Keratinocyte (primary cell): ENCODE measurements around the gene CAD. TPM values are rescaled to one million over a fixed set of nuclear protein-coding genes. Genes with fewer than 3 reads are reported as not detected.

ENCODE experiments used
- DNase-seq: peaks from one replicate; pipeline ENCODE4 v3.0.0-alpha.2; 2011; ENCODE audit warnings: low read depth, missing footprints, low spot score
- FAIRE-seq: peaks from 2 replicates; lab custom pipeline; 2011; peaks lifted over from hg19 to GRCh38; lab: Jason Lieb, UNC
- H2AFZ ChIP-seq: 2 replicates; pipeline ENCODE4 v1.6.0; 2012; ENCODE audit warnings: low read length, control low read depth, inconsistent platforms; ENCODE audit not compliant: control insufficient read depth
- H3K27ac ChIP-seq: 2 replicates; pipeline ENCODE4 v1.5.1; 2011; ENCODE audit warnings: low read length; ENCODE audit not compliant: control insufficient read depth, insufficient read depth
- H3K27me3 ChIP-seq: 3 replicates; pipeline ENCODE4 v1.6.0; 2011; ENCODE audit warnings: low read length; ENCODE audit not compliant: control insufficient read depth, insufficient read depth; ENCODE audit errors: extremely low read depth
- H3K36me3 ChIP-seq, 2 experiments: 2 replicates in 1 of 2; 3 replicates in 1 of 2; pipeline ENCODE4 v1.5.1; 2011; ENCODE audit warnings: low read length in 2 of 2, mild to moderate bottlenecking in 1 of 2; ENCODE audit not compliant: control insufficient read depth in 2 of 2, insufficient read depth in 2 of 2; ENCODE audit errors: extremely low read depth in 1 of 2
- H3K4me1 ChIP-seq: 3 replicates; pipeline ENCODE4 v1.5.1; 2011; ENCODE audit warnings: low read length; ENCODE audit not compliant: control insufficient read depth, insufficient read depth; ENCODE audit errors: extremely low read depth
- H3K4me2 ChIP-seq: 3 replicates; pipeline ENCODE4 v1.6.0; 2011; ENCODE audit warnings: low read depth, low read length; ENCODE audit not compliant: control insufficient read depth, insufficient read depth; ENCODE audit errors: extremely low read depth
- H3K4me3 ChIP-seq, 3 experiments: fragments of 200-600 bp in 1 of 3; sonication (generic) in 1 of 3; 2 replicates in 2 of 3; 3 replicates in 1 of 3; pipeline ENCODE4 v1.5.1; 2011 to 2016; ENCODE audit warnings: low read length in 3 of 3, mild to moderate bottlenecking in 3 of 3, control low read depth in 2 of 3, inconsistent platforms in 1 of 3, low read depth in 1 of 3, mixed read lengths in 1 of 3, mixed run types in 1 of 3, moderate library complexity in 1 of 3; ENCODE audit not compliant: control insufficient read depth in 2 of 3, insufficient read depth in 2 of 3; ENCODE audit errors: extremely low read depth in 1 of 3
- H3K79me2 ChIP-seq: 2 replicates; pipeline ENCODE4 v1.6.0; 2012; ENCODE audit warnings: low read length; ENCODE audit not compliant: control insufficient read depth, insufficient read depth
- H3K9ac ChIP-seq: 3 replicates; pipeline ENCODE4 v1.6.0; 2011; ENCODE audit warnings: low read length; ENCODE audit not compliant: control insufficient read depth, insufficient read depth; ENCODE audit errors: extremely low read depth
- H3K9me1 ChIP-seq: 3 replicates; pipeline ENCODE4 v1.6.0; 2011; ENCODE audit warnings: low read length; ENCODE audit not compliant: control insufficient read depth, insufficient read depth; ENCODE audit errors: extremely low read depth
- H3K9me3 ChIP-seq: 2 replicates; pipeline ENCODE4 v1.5.1; 2012; ENCODE audit warnings: low read depth, low read length; ENCODE audit not compliant: control insufficient read depth
- H4K20me1 ChIP-seq: 3 replicates; pipeline ENCODE4 v1.6.0; 2011; ENCODE audit warnings: low read length; ENCODE audit not compliant: control insufficient read depth, insufficient read depth; ENCODE audit errors: extremely low read depth
- EZH2 ChIP-seq: IDR thresholded peaks from one replicate; pipeline ENCODE4 v1.6.1; 2012; ENCODE audit warnings: inconsistent platforms, mild to moderate bottlenecking, low read length, moderate library complexity
- dilution Hi-C: fragments of 300-500 bp; cut with MboI; formaldehyde crosslinking; loops from one replicate; pipeline ENCODE4 v1.7.0; 2020; ENCODE audit warnings: low sequenced_read_pairs; ENCODE audit not compliant: extremely low pct_ligation_motif_present
- polyA plus RNA-seq, 5 experiments: library from polyadenylated mRNA; depleted of rRNA in 3 of 5; stranded (reverse) in 3 of 5; stranded (forward) in 1 of 5; unstranded in 1 of 5; fragments of >200 nt; gene quantifications; 1 replicate in 1 of 5; 2 replicates in 3 of 5; 3 replicates in 1 of 5; pipeline versions ENCODE4 v1.2.1 to v1.2.3, GENCODE V29; 2011 to 2012; ENCODE audit warnings: missing spikeins in 2 of 5, low read depth in 1 of 5, low replicate concordance in 1 of 5
- TF ChIP-seq, protein P1 (sequence below), 3 experiments: IDR thresholded peaks in 1 of 3; conservative IDR thresholded peaks in 1 of 3; optimal IDR thresholded peaks in 1 of 3; 2 replicates in 2 of 3; 3 replicates in 1 of 3; pipeline versions ENCODE3 to v1.5.1; 2011; ENCODE audit warnings: low read length in 3 of 3, mild to moderate bottlenecking in 3 of 3, moderate library complexity in 2 of 3, control low read depth in 1 of 3, inconsistent platforms in 1 of 3; ENCODE audit not compliant: insufficient read depth in 2 of 3; ENCODE audit errors: extremely low read depth in 1 of 3

CAD gene
- polyA plus RNA-seq, 1 donor (not counting 4 experiments of a cell fraction or from before 2014, with no cell fraction given), result 21.0 TPM

DNA sequence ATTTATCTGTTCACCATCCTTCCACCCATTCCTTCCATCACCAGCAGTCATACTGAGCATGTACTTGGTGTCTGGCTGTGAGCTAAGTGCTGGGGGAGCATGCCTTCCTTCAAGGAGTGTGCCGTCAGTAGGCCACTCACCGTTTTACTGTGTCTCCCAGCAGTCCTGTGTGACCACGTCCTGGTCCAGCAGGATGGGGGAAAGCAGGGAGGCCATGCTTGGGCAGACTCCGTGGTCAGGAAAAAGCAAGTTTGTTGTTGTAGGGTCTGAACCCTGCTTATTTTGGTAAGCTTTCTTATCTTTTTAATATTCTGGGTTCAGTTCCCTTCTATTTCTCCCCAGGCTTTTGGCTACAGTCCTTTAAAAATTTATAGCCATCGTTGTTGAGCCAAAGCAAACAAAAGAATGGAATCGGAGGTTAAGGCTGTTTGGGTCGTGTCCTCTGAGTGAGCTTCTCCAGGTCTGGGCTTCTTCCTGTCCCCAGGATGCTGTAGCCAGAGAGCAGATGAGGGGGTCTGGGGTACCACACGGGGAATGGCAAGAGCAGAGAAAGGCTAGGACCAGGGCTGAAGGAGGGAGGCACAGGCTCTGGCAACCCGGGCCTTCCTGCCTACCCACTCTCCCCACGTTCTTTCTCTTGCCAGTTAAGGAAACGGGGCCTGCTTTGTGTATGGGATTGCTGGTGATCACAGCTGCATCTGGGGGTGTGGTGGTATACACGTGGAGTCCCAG lies 32.2 kb downstream of the CAD start:
- no peak overlapping the region for H3K4me2 ChIP-seq
- dilution Hi-C loops, result no loop called here
- no peaks in the 10 kb centered on the region for H3K9me1 ChIP-seq
- no peak overlapping the region for H3K27ac ChIP-seq
- DNase-seq (no peak), FAIRE-seq (no peak)
- H3K4me3 ChIP-seq, result no peak overlapping the region
- H3K27me3 ChIP-seq, result peaks cover 14% of the 10 kb centered on the region
- H2AFZ ChIP-seq, result no peak overlapping the region
- no peaks in the 10 kb centered on the region for H3K9me3 ChIP-seq
- H4K20me1 ChIP-seq, result no peaks in the 10 kb centered on the region
- H3K9ac ChIP-seq, result no peak overlapping the region
- H3K36me3 ChIP-seq, result peaks cover 3% of the 10 kb centered on the region in 2 experiments
- no peaks in the 10 kb centered on the region for H3K79me2 ChIP-seq
- H3K4me1 ChIP-seq, result no peaks in the 10 kb centered on the region
- no peak for TF ChIP-seq EZH2
- TF ChIP-seq, protein P1, sequence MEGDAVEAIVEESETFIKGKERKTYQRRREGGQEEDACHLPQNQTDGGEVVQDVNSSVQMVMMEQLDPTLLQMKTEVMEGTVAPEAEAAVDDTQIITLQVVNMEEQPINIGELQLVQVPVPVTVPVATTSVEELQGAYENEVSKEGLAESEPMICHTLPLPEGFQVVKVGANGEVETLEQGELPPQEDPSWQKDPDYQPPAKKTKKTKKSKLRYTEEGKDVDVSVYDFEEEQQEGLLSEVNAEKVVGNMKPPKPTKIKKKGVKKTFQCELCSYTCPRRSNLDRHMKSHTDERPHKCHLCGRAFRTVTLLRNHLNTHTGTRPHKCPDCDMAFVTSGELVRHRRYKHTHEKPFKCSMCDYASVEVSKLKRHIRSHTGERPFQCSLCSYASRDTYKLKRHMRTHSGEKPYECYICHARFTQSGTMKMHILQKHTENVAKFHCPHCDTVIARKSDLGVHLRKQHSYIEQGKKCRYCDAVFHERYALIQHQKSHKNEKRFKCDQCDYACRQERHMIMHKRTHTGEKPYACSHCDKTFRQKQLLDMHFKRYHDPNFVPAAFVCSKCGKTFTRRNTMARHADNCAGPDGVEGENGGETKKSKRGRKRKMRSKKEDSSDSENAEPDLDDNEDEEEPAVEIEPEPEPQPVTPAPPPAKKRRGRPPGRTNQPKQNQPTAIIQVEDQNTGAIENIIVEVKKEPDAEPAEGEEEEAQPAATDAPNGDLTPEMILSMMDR (optimal IDR thresholded peaks at IDR 0.05 in 1 of 3, IDR thresholded peaks at IDR 0.05 in 1 of 3, conservative IDR thresholded peaks at IDR 0.05 in 1 of 3; ENCODE audit: extremely low read depth in 1 of 3, insufficient read depth in 2 of 3, low read length in 3 of 3), result no peak

DNA sequence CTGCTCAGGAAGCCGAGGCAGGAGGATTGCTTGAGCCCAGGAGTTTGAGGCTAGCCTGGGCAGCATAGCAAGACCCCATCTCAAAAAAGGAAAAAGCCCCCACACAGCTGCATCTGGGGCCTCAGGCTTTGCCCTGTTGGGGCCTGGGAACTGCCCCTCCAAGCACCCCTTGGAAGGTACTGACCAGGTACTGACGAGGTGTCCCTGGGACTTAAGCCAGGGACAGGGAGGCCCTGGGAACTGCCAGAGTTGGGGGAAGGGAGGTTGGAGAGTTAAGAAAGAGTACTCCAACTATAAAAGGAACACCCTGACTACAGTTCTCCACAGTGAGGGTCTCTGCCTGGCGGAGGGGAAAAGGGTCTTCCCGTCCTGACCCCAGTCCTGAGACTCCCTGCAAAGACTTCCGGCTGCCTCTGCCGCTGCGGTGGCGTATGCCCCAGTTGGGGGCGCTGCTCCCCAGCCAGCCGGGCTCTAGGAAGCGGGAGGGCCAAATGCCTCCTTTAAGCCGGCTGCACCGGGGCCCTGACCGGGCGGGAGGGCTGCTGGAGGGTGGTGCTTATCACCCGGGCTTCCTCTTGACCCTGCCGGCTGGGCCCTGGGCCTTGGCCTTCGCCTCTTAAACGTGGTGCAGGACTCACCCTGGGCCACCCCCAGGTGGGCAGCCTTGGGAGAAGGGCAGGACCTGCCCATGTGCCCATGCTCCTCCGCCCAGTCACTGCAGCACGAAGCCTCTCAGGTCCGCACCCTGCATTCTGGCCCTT lies 32.9 kb downstream of the CAD start:
- Histone ChIP-seq H3K79me2 (no peaks in the 10 kb centered on the region), H3K9me3 (no peaks in the 10 kb centered on the region), H3K4me2 (no peak overlapping the region), H3K4me3 (no peak overlapping the region), H2AFZ (no peak overlapping the region), H4K20me1 (no peaks in the 10 kb centered on the region), H3K4me1 (no peaks in the 10 kb centered on the region), H3K9ac (no peak overlapping the region), H3K36me3 (peaks cover 0 to 2% of the 10 kb centered on the region in 2 experiments), H3K9me1 (no peaks in the 10 kb centered on the region), H3K27me3 (peaks cover 14% of the 10 kb centered on the region), H3K27ac (no peak overlapping the region)
- DNase-seq (no peak), FAIRE-seq (no peak)
- TF ChIP-seq, protein P1 (optimal IDR thresholded peaks at IDR 0.05 in 1 of 3, IDR thresholded peaks at IDR 0.05 in 1 of 3, conservative IDR thresholded peaks at IDR 0.05 in 1 of 3; ENCODE audit: extremely low read depth in 1 of 3, insufficient read depth in 2 of 3, low read length in 3 of 3), result peak; percentile 56 to 89 (median 82)
- TF ChIP-seq EZH2, result no peak
- dilution Hi-C loops, result no loop called here
